H9 (cell line): Measurements from ENCODE around the gene ZNF366. TPM values are rescaled to one million over a fixed set of nuclear protein-coding genes. Genes with fewer than 3 reads are reported as not detected.

Experiments
- DNase-seq: peaks from one replicate; pipeline ENCODE4 v3.0.0-alpha.2; 2017
- H2AFZ ChIP-seq: one replicate; pipeline ENCODE4 v1.6.1; 2013; ENCODE audit warnings: mild to moderate bottlenecking, low read length, control low read depth, moderate library complexity
- H2AK5ac ChIP-seq: 2 replicates; pipeline ENCODE4 v1.6.1; 2013; ENCODE audit warnings: low read length, control low read depth, mixed read lengths; ENCODE audit not compliant: insufficient read length
- H2BK120ac ChIP-seq: one replicate; pipeline ENCODE4 v1.6.1; 2013; ENCODE audit warnings: low read depth, mild to moderate bottlenecking, low read length, control low read depth, inconsistent platforms; ENCODE audit not compliant: poor library complexity, severe bottlenecking
- H2BK12ac ChIP-seq: 2 replicates; pipeline ENCODE4 v1.6.1; 2013; ENCODE audit warnings: low read length, control low read depth, mixed read lengths, low read depth; ENCODE audit not compliant: insufficient read length
- H2BK15ac ChIP-seq: 2 replicates; pipeline ENCODE4 v1.6.1; 2013; ENCODE audit warnings: low read depth, low read length, control low read depth
- H2BK20ac ChIP-seq: one replicate; pipeline ENCODE4 v1.6.1; 2013; ENCODE audit warnings: low read depth, mild to moderate bottlenecking, low read length, control low read depth, inconsistent platforms; ENCODE audit not compliant: poor library complexity, severe bottlenecking
- H2BK5ac ChIP-seq: 2 replicates; pipeline ENCODE4 v1.6.1; 2013; ENCODE audit warnings: low read length, control low read depth, mixed read lengths; ENCODE audit not compliant: insufficient read length
- H3K14ac ChIP-seq: 2 replicates; pipeline ENCODE4 v1.6.1; 2013; ENCODE audit warnings: low read length, control low read depth; ENCODE audit not compliant: insufficient read depth
- H3K18ac ChIP-seq: 2 replicates; pipeline ENCODE4 v1.6.1; 2013; ENCODE audit warnings: low read depth, mild to moderate bottlenecking, mixed read lengths, low read length, control low read depth; ENCODE audit not compliant: insufficient read length
- H3K23ac ChIP-seq: 2 replicates; pipeline ENCODE4 v1.6.1; 2013; ENCODE audit warnings: low read length, control low read depth, mixed read lengths, low read depth; ENCODE audit not compliant: insufficient read length
- H3K23me2 ChIP-seq: 2 replicates; pipeline ENCODE4 v1.6.1; 2013; ENCODE audit warnings: low read depth, mild to moderate bottlenecking, mixed read lengths, low read length, control low read depth; ENCODE audit not compliant: insufficient read length, poor library complexity, severe bottlenecking
- H3K27ac ChIP-seq: 2 replicates; pipeline ENCODE4 v1.5.1; 2013; ENCODE audit warnings: low read length, control low read depth, mixed read lengths, low read depth; ENCODE audit not compliant: insufficient read length
- H3K27me3 ChIP-seq: 2 replicates; pipeline ENCODE4 v1.6.1; 2013; ENCODE audit warnings: low read length, control low read depth, inconsistent platforms; ENCODE audit not compliant: insufficient read depth
- H3K4ac ChIP-seq: 2 replicates; pipeline ENCODE4 v1.6.1; 2013; ENCODE audit warnings: low read depth, mild to moderate bottlenecking, control low read depth, inconsistent platforms, low read length, moderate library complexity
- H3K4me1 ChIP-seq: 2 replicates; pipeline ENCODE4 v1.6.1; 2013; ENCODE audit warnings: low read length, control low read depth, inconsistent platforms; ENCODE audit not compliant: insufficient read depth
- H3K4me2 ChIP-seq: 2 replicates; pipeline ENCODE4 v1.6.1; 2013; ENCODE audit warnings: low read length, control low read depth, mixed read lengths; ENCODE audit not compliant: insufficient read length, insufficient read depth
- H3K56ac ChIP-seq: 2 replicates; pipeline ENCODE4 v1.6.1; 2013; ENCODE audit warnings: low read depth, mild to moderate bottlenecking, mixed read lengths, low read length, control low read depth; ENCODE audit not compliant: insufficient read length
- H3K79me1 ChIP-seq: 2 replicates; pipeline ENCODE4 v1.6.1; 2013; ENCODE audit warnings: low read depth, mild to moderate bottlenecking, moderate library complexity, low read length, control low read depth, inconsistent platforms; ENCODE audit not compliant: insufficient read depth, poor library complexity, severe bottlenecking
- H3K79me2 ChIP-seq: 2 replicates; pipeline ENCODE4 v1.6.1; 2013; ENCODE audit warnings: low read length, control low read depth, inconsistent platforms; ENCODE audit not compliant: insufficient read depth
- H3K9ac ChIP-seq: 2 replicates; pipeline ENCODE4 v1.6.1; 2013; ENCODE audit warnings: low read length, control low read depth, mixed read lengths; ENCODE audit not compliant: insufficient read length; ENCODE audit errors: extremely low read depth
- H3K9me3 ChIP-seq: one replicate; pipeline ENCODE4 v1.6.1; 2013; ENCODE audit warnings: low read depth, low read length, inconsistent platforms; ENCODE audit not compliant: control insufficient read depth
- H3T11ph ChIP-seq: one replicate; pipeline ENCODE4 v1.6.1; 2013; ENCODE audit warnings: mild to moderate bottlenecking, low read length, control low read depth, inconsistent platforms
- H4K20me1 ChIP-seq: one replicate; pipeline ENCODE4 v1.6.1; 2013; ENCODE audit not compliant: control insufficient read depth, insufficient read length, insufficient read depth
- H4K5ac ChIP-seq: 2 replicates; pipeline ENCODE4 v1.6.1; 2013; ENCODE audit warnings: low read depth, mild to moderate bottlenecking, mixed read lengths, low read length, control low read depth; ENCODE audit not compliant: insufficient read length
- H4K8ac ChIP-seq: replicated peaks from 2 replicates; pipeline ENCODE4 v1.6.1; 2013; ENCODE audit warnings: low read length, control low read depth, mixed read lengths, low read depth; ENCODE audit not compliant: insufficient read length
- H4K91ac ChIP-seq: 2 replicates; pipeline ENCODE4 v1.6.1; 2013; ENCODE audit warnings: low read depth, mild to moderate bottlenecking, moderate library complexity, mixed read lengths, low read length, control low read depth; ENCODE audit not compliant: insufficient read length
- H3K27ac Mint-ChIP-seq, 3 experiments: 2 replicates in 2 of 3; 3 replicates in 1 of 3; pipeline ENCODE4 v1.8.0; 2020 to 2021; ENCODE audit warnings: mixed read lengths in 3 of 3, mild to moderate bottlenecking in 1 of 3, moderate library complexity in 1 of 3
- H3K27me3 Mint-ChIP-seq: 2 replicates; pipeline ENCODE4 v1.8.0; 2021; ENCODE audit warnings: low read depth, mild to moderate bottlenecking, moderate library complexity, mixed read lengths
- H3K36me3 Mint-ChIP-seq, 3 experiments: 2 replicates in 2 of 3; 3 replicates in 1 of 3; pipeline ENCODE4 v1.8.0; 2020 to 2021; ENCODE audit warnings: low read depth in 3 of 3, mixed read lengths in 3 of 3; ENCODE audit not compliant: insufficient read depth in 1 of 3
- H3K4me1 Mint-ChIP-seq, 2 experiments: 2 replicates each; pipeline ENCODE4 v1.8.0; 2020; ENCODE audit warnings: mixed read lengths in 2 of 2
- H3K4me3 Mint-ChIP-seq, 2 experiments: 2 replicates in 1 of 2; 3 replicates in 1 of 2; pipeline ENCODE4 v1.8.0; 2020 to 2021; ENCODE audit warnings: mild to moderate bottlenecking in 2 of 2, mixed read lengths in 2 of 2, moderate library complexity in 1 of 2
- H3K9me3 Mint-ChIP-seq, 2 experiments: 2 replicates in 1 of 2; 3 replicates in 1 of 2; pipeline ENCODE4 v1.8.0; 2020; ENCODE audit warnings: mild to moderate bottlenecking in 2 of 2, mixed read lengths in 2 of 2, moderate library complexity in 1 of 2
- WGBS: extraction: QIAGEN DNeasy Blood & Tissue Kit; methylation state at CpG from one replicate; pipeline ENCODE4 v1.1.7; 2013; ENCODE audit warnings: missing lambda C conversion rate, low lambda C conversion rate, mixed read lengths; ENCODE audit not compliant: insufficient read length; ENCODE audit errors: extremely low coverage; 5-methylcytosine and 5-hydroxymethylcytosine counted together
- total RNA-seq: library from RNA; stranded (reverse); gene quantifications from 2 replicates; pipeline ENCODE4 v1.2.1, GENCODE V29; 2021
- TF ChIP-seq, protein P1 (sequence below): fragments of 200-600 bp; sonication (generic); conservative IDR thresholded peaks from 3 replicates; pipeline ENCODE4 v1.8.0; 2021; ENCODE audit warnings: antibody characterized with exemption, mild to moderate bottlenecking

The ZNF366 gene
- total RNA-seq, 1 experiment from 2014 or later, result not detected

DNA sequence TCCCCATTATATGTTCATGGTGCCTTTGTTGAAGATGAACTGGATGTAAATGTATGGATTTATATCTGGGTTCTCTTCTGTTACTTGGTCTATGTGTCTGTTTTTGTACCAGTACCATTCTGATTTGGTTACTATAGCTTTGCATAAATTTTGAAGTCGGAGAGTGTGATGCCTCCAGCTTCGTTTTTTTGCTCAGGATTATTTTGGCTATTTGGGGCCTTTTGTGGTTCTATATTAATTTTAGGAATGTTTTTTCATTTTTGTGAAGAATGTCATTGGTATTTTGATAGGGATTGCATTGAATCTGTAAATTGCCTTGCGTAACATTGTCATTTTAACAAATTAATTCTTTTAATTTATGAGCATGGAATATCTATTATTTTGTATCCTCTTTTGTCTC, 36.6 kb upstream of the ZNF366 start:
- Histone ChIP-seq H3K27ac (no peak overlapping the region), H2BK120ac (no peak overlapping the region), H2BK20ac (no peak overlapping the region), H3K79me2 (no peaks in the 10 kb centered on the region), H2AK5ac (no peak overlapping the region), H4K5ac (no peak overlapping the region), H4K20me1 (no peaks in the 10 kb centered on the region), H3K9ac (no peak overlapping the region), H3K4me2 (no peak overlapping the region), H2AFZ (no peak overlapping the region), H3K9me3 (no peaks in the 10 kb centered on the region), H3K23me2 (no peaks in the 10 kb centered on the region), H3K14ac (no peak overlapping the region), H3K18ac (no peak overlapping the region), H4K8ac (no peak overlapping the region), H4K91ac (no peak overlapping the region), H2BK5ac (no peak overlapping the region), H3K79me1 (no peaks in the 10 kb centered on the region), H3K4me1 (no peaks in the 10 kb centered on the region), H3K4ac (no peak overlapping the region), H3K27me3 (no peaks in the 10 kb centered on the region), H3K23ac (no peak overlapping the region), H3T11ph (no peak overlapping the region), H3K56ac (no peak overlapping the region), H2BK15ac (no peak overlapping the region), H2BK12ac (no peak overlapping the region)
- TF ChIP-seq, protein P1, sequence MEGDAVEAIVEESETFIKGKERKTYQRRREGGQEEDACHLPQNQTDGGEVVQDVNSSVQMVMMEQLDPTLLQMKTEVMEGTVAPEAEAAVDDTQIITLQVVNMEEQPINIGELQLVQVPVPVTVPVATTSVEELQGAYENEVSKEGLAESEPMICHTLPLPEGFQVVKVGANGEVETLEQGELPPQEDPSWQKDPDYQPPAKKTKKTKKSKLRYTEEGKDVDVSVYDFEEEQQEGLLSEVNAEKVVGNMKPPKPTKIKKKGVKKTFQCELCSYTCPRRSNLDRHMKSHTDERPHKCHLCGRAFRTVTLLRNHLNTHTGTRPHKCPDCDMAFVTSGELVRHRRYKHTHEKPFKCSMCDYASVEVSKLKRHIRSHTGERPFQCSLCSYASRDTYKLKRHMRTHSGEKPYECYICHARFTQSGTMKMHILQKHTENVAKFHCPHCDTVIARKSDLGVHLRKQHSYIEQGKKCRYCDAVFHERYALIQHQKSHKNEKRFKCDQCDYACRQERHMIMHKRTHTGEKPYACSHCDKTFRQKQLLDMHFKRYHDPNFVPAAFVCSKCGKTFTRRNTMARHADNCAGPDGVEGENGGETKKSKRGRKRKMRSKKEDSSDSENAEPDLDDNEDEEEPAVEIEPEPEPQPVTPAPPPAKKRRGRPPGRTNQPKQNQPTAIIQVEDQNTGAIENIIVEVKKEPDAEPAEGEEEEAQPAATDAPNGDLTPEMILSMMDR, result no peak
- no peak for DNase-seq
- peaks cover 0 to 4% (median 0%) of the 10 kb centered on the region in 3 experiments; a peak in 1 of 7 replicates for H3K36me3 Mint-ChIP-seq
- peaks cover 4 to 7% of the 10 kb centered on the region in 2 experiments; a peak in 4 of 5 replicates for H3K9me3 Mint-ChIP-seq
- H3K4me1 Mint-ChIP-seq, result peaks cover 10 to 12% of the 10 kb centered on the region in 2 experiments
- no peak overlapping the region for H3K4me3 Mint-ChIP-seq
- WGBS, result no CpG with 5 or more reads among the region's 3 CpGs
- H3K27ac Mint-ChIP-seq, result no peak overlapping the region
- peaks cover 2% of the 10 kb centered on the region; the same call in 1 of the 2 replicates for H3K27me3 Mint-ChIP-seq
